Measurements from ENCODE around the gene ARNT2. TPM values are rescaled to one million over a fixed set of nuclear protein-coding genes. Genes with fewer than 3 reads are reported as not detected.

ARNT2 gene
- total RNA-seq, 2 experiments from 2014 or later, result 0.34 TPM; not detected in 1

DNA sequence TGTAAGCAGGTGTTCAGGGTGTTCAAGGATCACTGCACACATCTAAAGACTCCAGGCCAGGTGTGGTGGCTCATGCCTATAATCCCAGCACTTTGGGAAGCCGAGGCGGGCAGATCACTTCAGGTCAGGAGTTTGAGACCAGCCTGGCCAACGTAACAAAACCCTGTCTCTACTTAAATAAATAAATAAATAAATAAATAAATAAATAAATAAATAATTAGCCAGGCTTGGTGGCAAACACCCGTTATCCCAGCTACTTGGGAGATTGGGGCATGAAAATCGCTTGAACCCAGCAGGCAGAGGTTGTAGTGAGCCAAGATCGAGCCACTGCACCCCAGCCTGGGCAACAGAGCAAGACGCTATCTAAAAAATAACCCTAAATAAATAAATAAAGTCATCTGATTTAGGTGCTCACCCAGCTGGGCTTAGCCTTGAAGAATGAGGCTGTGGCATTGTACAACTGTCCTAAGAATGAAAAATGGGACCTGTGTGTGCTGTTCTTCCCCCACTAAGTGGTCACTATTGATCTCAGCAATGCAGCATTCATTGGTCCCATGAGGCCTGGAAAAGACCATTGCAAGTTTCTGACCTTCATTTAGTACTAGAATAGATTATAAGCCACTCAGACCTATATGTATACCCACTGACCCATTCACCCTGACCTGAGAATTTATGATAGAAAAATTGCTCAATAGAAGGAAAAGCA lies 208.1 kb downstream of the ARNT2 start:
- intact Hi-C loops (cut with micrococcal nuclease), result no loop called here
- Mint-ChIP-seq H3K27me3 (peaks cover 5% of the 10 kb centered on the region), H3K9me3 (no peaks in the 10 kb centered on the region), H3K4me1 (ENCODE audit: low read depth) (no peaks in the 10 kb centered on the region), H3K36me3 (ENCODE audit: low read depth) (no peaks in the 10 kb centered on the region), H3K27ac (no peak overlapping the region), H3K4me3 (no peak overlapping the region)
- ChIA-PET CTCF (no interaction called here), POLR2A (no interaction called here)
- ATAC-seq, result no peak
- TF ChIP-seq, protein P1, sequence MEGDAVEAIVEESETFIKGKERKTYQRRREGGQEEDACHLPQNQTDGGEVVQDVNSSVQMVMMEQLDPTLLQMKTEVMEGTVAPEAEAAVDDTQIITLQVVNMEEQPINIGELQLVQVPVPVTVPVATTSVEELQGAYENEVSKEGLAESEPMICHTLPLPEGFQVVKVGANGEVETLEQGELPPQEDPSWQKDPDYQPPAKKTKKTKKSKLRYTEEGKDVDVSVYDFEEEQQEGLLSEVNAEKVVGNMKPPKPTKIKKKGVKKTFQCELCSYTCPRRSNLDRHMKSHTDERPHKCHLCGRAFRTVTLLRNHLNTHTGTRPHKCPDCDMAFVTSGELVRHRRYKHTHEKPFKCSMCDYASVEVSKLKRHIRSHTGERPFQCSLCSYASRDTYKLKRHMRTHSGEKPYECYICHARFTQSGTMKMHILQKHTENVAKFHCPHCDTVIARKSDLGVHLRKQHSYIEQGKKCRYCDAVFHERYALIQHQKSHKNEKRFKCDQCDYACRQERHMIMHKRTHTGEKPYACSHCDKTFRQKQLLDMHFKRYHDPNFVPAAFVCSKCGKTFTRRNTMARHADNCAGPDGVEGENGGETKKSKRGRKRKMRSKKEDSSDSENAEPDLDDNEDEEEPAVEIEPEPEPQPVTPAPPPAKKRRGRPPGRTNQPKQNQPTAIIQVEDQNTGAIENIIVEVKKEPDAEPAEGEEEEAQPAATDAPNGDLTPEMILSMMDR (IDR thresholded peaks at IDR 0.05), result no peak
- DNase-seq, result no peak

DNA sequence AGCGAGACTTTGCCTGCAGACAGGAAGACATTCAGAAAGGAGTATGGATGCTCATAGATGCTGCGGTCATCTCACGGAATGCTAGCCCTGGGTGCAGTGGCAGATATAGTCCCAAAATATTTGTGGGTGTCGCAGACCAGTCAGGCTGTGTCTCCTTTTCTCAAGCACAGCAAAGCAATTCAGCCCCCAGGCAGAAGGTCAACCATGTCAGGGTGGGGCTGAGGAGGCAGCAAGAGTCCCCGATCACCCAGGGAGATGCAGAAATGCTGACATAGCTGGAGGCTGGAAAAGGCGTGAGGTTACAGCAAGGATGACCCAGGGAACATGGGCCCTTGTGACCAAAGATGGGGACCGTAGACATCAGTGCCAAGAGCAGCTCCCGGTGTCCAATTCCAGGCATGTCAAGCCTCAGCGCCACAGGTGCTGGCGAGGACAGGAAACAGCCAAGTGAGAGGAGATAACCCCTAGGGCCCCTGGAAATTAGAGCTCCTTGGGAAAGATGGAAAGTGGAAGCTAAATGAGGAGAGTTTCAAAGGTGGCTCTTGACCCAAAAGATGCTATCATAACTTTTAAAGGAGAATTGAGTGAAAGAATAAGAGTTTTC lies 209.7 kb downstream of the ARNT2 start:
- POLR2A ChIA-PET, result interaction anchor here (0.7 kb wide), 1 partner anchor 136 kb away, joined by 3 read pairs; no protein-coding TSS in a partner anchor
- Mint-ChIP-seq H3K4me3 (no peak overlapping the region), H3K4me1 (ENCODE audit: low read depth) (no peaks in the 10 kb centered on the region), H3K9me3 (no peaks in the 10 kb centered on the region), H3K27ac (no peak overlapping the region), H3K27me3 (peaks cover 10% of the 10 kb centered on the region), H3K36me3 (ENCODE audit: low read depth) (no peaks in the 10 kb centered on the region)
- intact Hi-C loops (cut with micrococcal nuclease), result no loop called here
- TF ChIP-seq, protein P1 (IDR thresholded peaks at IDR 0.05), result no peak
- no peak for ATAC-seq
- DNase-seq, result no peak
- CTCF ChIA-PET, result no interaction called here

DNA sequence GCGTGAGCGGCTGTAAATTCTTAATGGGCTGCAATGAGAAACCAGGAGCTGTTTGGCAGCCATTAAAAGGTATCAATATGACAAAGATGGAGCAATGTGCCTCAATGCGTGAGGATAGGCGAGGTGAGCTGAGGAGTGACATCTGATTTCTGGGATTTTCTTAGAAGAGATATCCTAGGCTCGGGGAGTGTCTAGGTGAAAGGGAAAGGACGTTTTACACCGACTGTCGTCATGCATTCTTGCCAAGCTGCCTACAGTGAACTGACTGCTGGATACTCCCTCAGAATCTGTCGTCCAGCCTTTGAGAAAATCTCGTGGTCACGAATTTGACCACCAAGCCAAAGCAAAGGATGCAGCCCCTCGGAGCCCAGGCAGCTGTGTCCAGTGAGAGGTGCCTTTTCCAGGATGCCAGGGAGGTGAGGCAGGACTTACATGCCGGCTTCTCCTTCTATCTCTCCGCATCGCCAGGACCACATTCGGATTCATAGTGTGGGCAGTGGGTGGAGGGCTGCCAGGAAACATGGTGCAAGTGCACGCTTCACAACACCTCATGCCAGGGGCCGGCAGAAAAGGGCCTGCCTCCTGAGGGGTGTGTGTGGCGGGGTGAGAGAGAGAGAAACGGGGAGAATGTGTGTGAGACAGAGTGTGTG lies 210.7 kb downstream of the ARNT2 start:
- DNase-seq (no peak), ATAC-seq (no peak)
- Mint-ChIP-seq H3K36me3 (ENCODE audit: low read depth) (no peaks in the 10 kb centered on the region), H3K9me3 (no peaks in the 10 kb centered on the region), H3K27ac (no peak overlapping the region), H3K27me3 (peaks cover 15% of the 10 kb centered on the region), H3K4me1 (ENCODE audit: low read depth) (no peaks in the 10 kb centered on the region), H3K4me3 (no peak overlapping the region)
- TF ChIP-seq, protein P1 (IDR thresholded peaks at IDR 0.05), result no peak
- CTCF ChIA-PET, result no interaction called here
- intact Hi-C loops (cut with micrococcal nuclease), result no loop called here
- POLR2A ChIA-PET, result interaction anchor here (0.7 kb wide), 1 partner anchor 137 kb away, joined by 3 read pairs; no protein-coding TSS in a partner anchor

GRCh38 chr15:80615361-80615736 lies 211.2 kb downstream of the ARNT2 start:
- no peak for DNase-seq
- no peak for ATAC-seq
- intact Hi-C loops (cut with micrococcal nuclease), result no loop called here
- TF ChIP-seq, protein P1 (IDR thresholded peaks at IDR 0.05), result no peak
- ChIA-PET CTCF (no interaction called here), POLR2A (no interaction called here)
- Mint-ChIP-seq H3K4me3 (no peak overlapping the region), H3K27ac (no peak overlapping the region), H3K36me3 (ENCODE audit: low read depth) (no peaks in the 10 kb centered on the region), H3K27me3 (peaks cover 15% of the 10 kb centered on the region), H3K4me1 (ENCODE audit: low read depth) (no peaks in the 10 kb centered on the region), H3K9me3 (no peaks in the 10 kb centered on the region)

GRCh38 chr15:80615783-80616391 lies 211.7 kb downstream of the ARNT2 start:
- H3K27ac Mint-ChIP-seq, result no peak overlapping the region
- no peaks in the 10 kb centered on the region for H3K36me3 Mint-ChIP-seq (ENCODE audit: low read depth)
- DNase-seq (no peak), ATAC-seq (no peak)
- no peaks in the 10 kb centered on the region for H3K4me1 Mint-ChIP-seq (ENCODE audit: low read depth)
- ChIA-PET POLR2A (no interaction called here), CTCF (no interaction called here)
- H3K9me3 Mint-ChIP-seq, result no peaks in the 10 kb centered on the region
- H3K4me3 Mint-ChIP-seq, result no peak overlapping the region
- intact Hi-C loops (cut with micrococcal nuclease), result no loop called here
- H3K27me3 Mint-ChIP-seq, result peaks cover 15% of the 10 kb centered on the region
- TF ChIP-seq, protein P1 (IDR thresholded peaks at IDR 0.05), result no peak

Measured in activated CD8-positive, alpha-beta T cell treated with anti-CD3 and anti-CD28 coated beads for 36 hours (primary cell).